HCT116 (cell line): Measurements from ENCODE around the gene RBM34.

Source experiments
- CTCF ChIP-seq, 3 experiments: fragments of 200-600 bp in 1 of 3; sonication (generic) in 1 of 3; IDR thresholded peaks in 2 of 3; conservative IDR thresholded peaks in 1 of 3; 2 replicates each; pipeline ENCODE4 v1.5.1; 2012 to 2017; ENCODE audit warnings: low read depth in 2 of 3, low read length in 2 of 3, antibody characterized with exemption in 1 of 3, borderline replicate concordance in 1 of 3, control low read depth in 1 of 3, mild to moderate bottlenecking in 1 of 3, mixed read lengths in 1 of 3, mixed run types in 1 of 3, moderate library complexity in 1 of 3; ENCODE audit not compliant: insufficient read depth in 1 of 3
- EZH2phosphoT487 ChIP-seq: fragments of 200-600 bp; IDR thresholded peaks from 2 replicates; pipeline ENCODE4 v1.6.1; 2018; ENCODE audit warnings: antibody characterized with exemption, borderline replicate concordance
- JUND ChIP-seq: IDR thresholded peaks from 2 replicates; pipeline ENCODE4 v1.6.1; 2012
- MAX ChIP-seq: IDR thresholded peaks from 2 replicates; pipeline ENCODE4 v1.6.1; 2012
- POLR2AphosphoS5 ChIP-seq: IDR thresholded peaks from 2 replicates; pipeline ENCODE4 v1.6.1; 2011; ENCODE audit warnings: mild to moderate bottlenecking, low read depth, low read length, moderate library complexity
- RAD21 ChIP-seq: IDR thresholded peaks from 2 replicates; pipeline ENCODE4 v1.6.1; 2012; ENCODE audit warnings: low read depth, mild to moderate bottlenecking
- REST ChIP-seq: IDR thresholded peaks from 2 replicates; pipeline ENCODE4 v1.6.1; 2012; ENCODE audit warnings: low read depth
- ZBTB33 ChIP-seq: IDR thresholded peaks from 2 replicates; pipeline ENCODE4 v1.6.1; 2011; ENCODE audit warnings: mild to moderate bottlenecking, low read length, moderate library complexity; ENCODE audit not compliant: insufficient replicate concordance; ENCODE audit errors: extremely low read depth

GRCh38 chr1:235112297-235113182 is 48.5 kb downstream of the RBM34 start:
- no peak for TF ChIP-seq ZBTB33
- TF ChIP-seq MAX: no peak
- no peak for TF ChIP-seq CTCF (IDR thresholded peaks at IDR 0.05 in 2 of 3, conservative IDR thresholded peaks at IDR 0.05 in 1 of 3; ENCODE audit: borderline replicate concordance in 1 of 3, insufficient read depth in 1 of 3, low read depth in 2 of 3, low read length in 2 of 3)
- no peak for TF ChIP-seq RAD21
- no peak for TF ChIP-seq EZH2phosphoT487
- no peak for TF ChIP-seq POLR2AphosphoS5
- no peak for TF ChIP-seq REST
- TF ChIP-seq JUND: no peak; the same call in 1 of the 2 replicates
